ENCODE results near the gene RNASET2.

- TF ChIP-seq CTCF (IDR thresholded peaks at IDR 0.05), result no peak
- TF ChIP-seq POLR2A (IDR thresholded peaks at IDR 0.05), result no peak
Observed at GRCh38 chr6:166900956-166901607, 55.3 kb downstream of the RNASET2 start.

Data from Peyer's patch (tissue), 4 donors.